Hepatocyte (in vitro differentiated cells): Measurements from ENCODE around the gene ADAMTS2.

Source experiments
- EZH2 ChIP-seq: fragments of 200-600 bp; sonication (generic); IDR thresholded peaks from 2 replicates; pipeline ENCODE4 v1.6.1; 2016; ENCODE audit warnings: antibody characterized with exemption, mild to moderate bottlenecking, borderline replicate concordance
- TF ChIP-seq, protein P1 (sequence below): fragments of 200-600 bp; sonication (generic); IDR thresholded peaks from 2 replicates; pipeline ENCODE4 v1.5.1; 2016; ENCODE audit warnings: antibody characterized with exemption, mild to moderate bottlenecking; ENCODE audit not compliant: poor library complexity

DNA sequence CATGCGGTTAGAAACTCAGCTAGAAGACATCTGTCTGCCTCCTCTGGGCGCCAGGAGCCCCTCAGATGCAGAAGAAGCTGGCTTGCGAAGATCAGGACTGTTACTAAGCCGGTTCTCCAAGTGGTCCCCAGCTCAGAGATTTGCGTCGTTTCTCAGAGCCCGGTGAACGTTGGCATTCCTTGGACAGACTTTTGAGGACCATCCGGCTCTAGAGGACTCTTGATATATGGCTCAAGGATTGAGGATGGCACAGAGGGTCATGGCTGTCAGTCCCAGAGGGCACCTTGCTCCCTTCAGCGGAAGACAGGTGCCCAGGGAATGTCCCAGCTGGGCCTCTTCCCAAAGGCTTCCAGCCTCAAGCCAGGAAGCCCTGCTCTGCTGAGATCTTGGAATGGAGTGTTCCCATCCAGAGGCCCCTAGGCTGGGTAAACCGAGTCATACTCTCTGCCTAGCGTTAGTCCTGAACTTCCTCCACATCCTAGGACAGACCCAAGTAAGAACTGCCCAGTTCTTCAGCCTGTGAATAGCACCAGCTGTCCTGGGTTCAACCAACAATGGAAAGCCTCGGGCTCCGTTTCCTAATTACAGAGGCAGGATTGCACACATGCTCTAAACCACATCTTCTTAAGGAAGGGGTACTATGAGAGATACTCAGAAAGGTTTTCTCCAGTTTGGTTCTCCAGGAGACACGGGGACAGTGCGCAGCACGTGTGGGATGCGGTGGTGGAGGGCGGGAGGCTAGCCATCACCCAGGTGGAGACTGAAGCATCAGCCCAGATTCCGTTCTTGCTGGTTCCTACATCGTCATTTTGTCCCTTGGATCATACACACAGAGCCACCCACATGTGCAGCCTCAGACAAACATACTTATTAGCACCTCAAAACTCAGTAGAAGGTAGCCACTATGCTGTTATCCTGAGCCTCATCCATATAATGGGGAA lies 233.7 kb downstream of the ADAMTS2 start:
- TF ChIP-seq, protein P1, sequence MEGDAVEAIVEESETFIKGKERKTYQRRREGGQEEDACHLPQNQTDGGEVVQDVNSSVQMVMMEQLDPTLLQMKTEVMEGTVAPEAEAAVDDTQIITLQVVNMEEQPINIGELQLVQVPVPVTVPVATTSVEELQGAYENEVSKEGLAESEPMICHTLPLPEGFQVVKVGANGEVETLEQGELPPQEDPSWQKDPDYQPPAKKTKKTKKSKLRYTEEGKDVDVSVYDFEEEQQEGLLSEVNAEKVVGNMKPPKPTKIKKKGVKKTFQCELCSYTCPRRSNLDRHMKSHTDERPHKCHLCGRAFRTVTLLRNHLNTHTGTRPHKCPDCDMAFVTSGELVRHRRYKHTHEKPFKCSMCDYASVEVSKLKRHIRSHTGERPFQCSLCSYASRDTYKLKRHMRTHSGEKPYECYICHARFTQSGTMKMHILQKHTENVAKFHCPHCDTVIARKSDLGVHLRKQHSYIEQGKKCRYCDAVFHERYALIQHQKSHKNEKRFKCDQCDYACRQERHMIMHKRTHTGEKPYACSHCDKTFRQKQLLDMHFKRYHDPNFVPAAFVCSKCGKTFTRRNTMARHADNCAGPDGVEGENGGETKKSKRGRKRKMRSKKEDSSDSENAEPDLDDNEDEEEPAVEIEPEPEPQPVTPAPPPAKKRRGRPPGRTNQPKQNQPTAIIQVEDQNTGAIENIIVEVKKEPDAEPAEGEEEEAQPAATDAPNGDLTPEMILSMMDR = no peak
- no peak for TF ChIP-seq EZH2
